A549 treated with AZD9567 at 1 μM for 4 hours (cell line): Measurements from ENCODE around the gene RFPL2. TPM values are rescaled to one million over a fixed set of nuclear protein-coding genes. Genes with fewer than 3 reads are reported as not detected.

Experiments
- total RNA-seq: library from RNA; stranded (reverse); fragments of 200-300 nt; extraction: Qiagen RNA extraction; gene quantifications from 5 replicates; pipeline ENCODE4 v1.2.3, GENCODE V29; 2022; ENCODE audit not compliant: insufficient read depth

Gene RFPL2
- total RNA-seq, result 0.07 to 0.21 TPM (median 0.17 TPM) in 4 of 5 replicates, not detected in the other

GRCh38 chr22:32204856-32205722, at the start of gene RFPL2:
TSS of gene RFPL2 (minus strand) at chr22:32205073. CDS start at chr22:32202451, 2,622 bp downstream.

GRCh38 chr22:32158712-32159533, 46.0 kb downstream of the RFPL2 start, which contains the start of gene C22orf42:
TSS of gene C22orf42 (minus strand) at chr22:32159303. CDS start at chr22:32159215, 88 bp downstream.

Other genes with a start within 250 kb of the RFPL2 start
- gene SLC5A1, start 161.8 kb downstream of the RFPL2 start, total RNA-seq, result 0.02 to 0.08 TPM (median 0.05 TPM) in 4 of 5 replicates, not detected in the other
- not detected in 5 replicates for gene C22orf42, start 45.8 kb downstream of the RFPL2 start, total RNA-seq
- gene SLC5A4, start 50.3 kb upstream of the RFPL2 start, total RNA-seq, result not detected in 5 replicates
- gene RFPL3, start 152.8 kb upstream of the RFPL2 start, total RNA-seq, result not detected in 5 replicates
- gene RTCB, start 207.2 kb upstream of the RFPL2 start, total RNA-seq, result 73.7 to 101 TPM (median 79.0 TPM) in 5 replicates